ENCODE results near the gene GALNS.

GRCh38 chr16:88906020-88906419, 49.3 kb upstream of the GALNS start:
- TF ChIP-seq, protein P1, sequence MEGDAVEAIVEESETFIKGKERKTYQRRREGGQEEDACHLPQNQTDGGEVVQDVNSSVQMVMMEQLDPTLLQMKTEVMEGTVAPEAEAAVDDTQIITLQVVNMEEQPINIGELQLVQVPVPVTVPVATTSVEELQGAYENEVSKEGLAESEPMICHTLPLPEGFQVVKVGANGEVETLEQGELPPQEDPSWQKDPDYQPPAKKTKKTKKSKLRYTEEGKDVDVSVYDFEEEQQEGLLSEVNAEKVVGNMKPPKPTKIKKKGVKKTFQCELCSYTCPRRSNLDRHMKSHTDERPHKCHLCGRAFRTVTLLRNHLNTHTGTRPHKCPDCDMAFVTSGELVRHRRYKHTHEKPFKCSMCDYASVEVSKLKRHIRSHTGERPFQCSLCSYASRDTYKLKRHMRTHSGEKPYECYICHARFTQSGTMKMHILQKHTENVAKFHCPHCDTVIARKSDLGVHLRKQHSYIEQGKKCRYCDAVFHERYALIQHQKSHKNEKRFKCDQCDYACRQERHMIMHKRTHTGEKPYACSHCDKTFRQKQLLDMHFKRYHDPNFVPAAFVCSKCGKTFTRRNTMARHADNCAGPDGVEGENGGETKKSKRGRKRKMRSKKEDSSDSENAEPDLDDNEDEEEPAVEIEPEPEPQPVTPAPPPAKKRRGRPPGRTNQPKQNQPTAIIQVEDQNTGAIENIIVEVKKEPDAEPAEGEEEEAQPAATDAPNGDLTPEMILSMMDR (conservative IDR thresholded peaks at IDR 0.05; ENCODE audit: low read length) = no peak
- no peak for TF ChIP-seq EZH2phosphoT487 (IDR thresholded peaks at IDR 0.05; ENCODE audit: borderline replicate concordance)

All from Loucy (cell line).